GM23338 (cell line): Measurements from ENCODE around the gene MTAP. TPM values are rescaled to one million over a fixed set of nuclear protein-coding genes. Genes with fewer than 3 reads are reported as not detected.

Experiments
- ATAC-seq: fragments of 200-7000 bp; cut with Tn5 transposase; 3 replicates; pipeline ENCODE4 v1.9.1; 2020
- DNase-seq: peaks from one replicate; pipeline ENCODE4 v3.0.0-alpha.2; 2015; ENCODE audit warnings: low spot score
- H2AFZ ChIP-seq: fragments of 200-600 bp; sonication (generic); 2 replicates; pipeline ENCODE4 v1.8.0; 2016; ENCODE audit warnings: antibody characterized with exemption, mild to moderate bottlenecking, moderate library complexity
- H3F3A ChIP-seq: fragments of 200-600 bp; sonication (generic); replicated peaks from 2 replicates; pipeline ENCODE4 v1.8.0; 2017; ENCODE audit warnings: antibody characterized with exemption, mixed run types, low read depth
- H3K27ac ChIP-seq: fragments of 200-600 bp; sonication (generic); 2 replicates; pipeline ENCODE4 v1.6.1; 2016; ENCODE audit warnings: low read depth
- H3K27me3 ChIP-seq: fragments of 200-600 bp; sonication (generic); 2 replicates; pipeline ENCODE4 v1.8.0; 2016; ENCODE audit warnings: mild to moderate bottlenecking, mixed run types, moderate library complexity; ENCODE audit not compliant: insufficient read depth
- H3K36me3 ChIP-seq: fragments of 200-600 bp; sonication (generic); 2 replicates; pipeline ENCODE4 v1.8.0; 2016; ENCODE audit warnings: mild to moderate bottlenecking; ENCODE audit not compliant: insufficient read depth
- H3K4me1 ChIP-seq: fragments of 200-600 bp; sonication (generic); 2 replicates; pipeline ENCODE4 v1.8.0; 2016; ENCODE audit warnings: mild to moderate bottlenecking, moderate library complexity; ENCODE audit not compliant: insufficient read depth
- H3K4me2 ChIP-seq: fragments of 200-600 bp; sonication (generic); 2 replicates; pipeline ENCODE4 v1.7.1; 2017; ENCODE audit warnings: mixed run types
- H3K4me3 ChIP-seq: fragments of 200-600 bp; sonication (generic); 2 replicates; pipeline ENCODE4 v1.6.1; 2016; ENCODE audit warnings: mixed run types
- H3K79me2 ChIP-seq: fragments of 200-600 bp; sonication (generic); replicated peaks from 2 replicates; pipeline ENCODE4 v1.8.0; 2017; ENCODE audit warnings: mild to moderate bottlenecking; ENCODE audit not compliant: insufficient read depth
- H3K9me2 ChIP-seq: fragments of 200-600 bp; sonication (generic); 2 replicates; pipeline ENCODE4 v1.8.0; 2017; ENCODE audit not compliant: insufficient read depth
- H4K20me1 ChIP-seq: fragments of 200-600 bp; sonication (generic); replicated peaks from 2 replicates; pipeline ENCODE4 v1.8.0; 2017; ENCODE audit warnings: mild to moderate bottlenecking; ENCODE audit not compliant: insufficient read depth
- H3K27ac Mint-ChIP-seq: 2 replicates; pipeline ENCODE4 v1.8.0; 2020; ENCODE audit warnings: inconsistent platforms, mild to moderate bottlenecking, moderate library complexity, mixed read lengths
- H3K27me3 Mint-ChIP-seq: 3 replicates; pipeline ENCODE4 v1.8.0; 2022; ENCODE audit warnings: low read depth, mild to moderate bottlenecking, moderate library complexity, mixed read lengths, inconsistent platforms; ENCODE audit not compliant: insufficient read depth, poor library complexity
- H3K36me3 Mint-ChIP-seq: 3 replicates; pipeline ENCODE4 v1.8.0; 2021; ENCODE audit warnings: low read depth, mild to moderate bottlenecking, inconsistent platforms, moderate library complexity, mixed read lengths
- H3K4me1 Mint-ChIP-seq: 3 replicates; pipeline ENCODE4 v1.8.0; 2020; ENCODE audit warnings: mild to moderate bottlenecking, inconsistent platforms, mixed read lengths
- H3K4me3 Mint-ChIP-seq: 3 replicates; pipeline ENCODE4 v1.8.0; 2021; ENCODE audit warnings: moderate library complexity, mild to moderate bottlenecking, inconsistent platforms, mixed read lengths
- H3K9me3 Mint-ChIP-seq: 3 replicates; pipeline ENCODE4 v1.8.0; 2020; ENCODE audit warnings: moderate library complexity, mild to moderate bottlenecking, inconsistent platforms, mixed read lengths
- CREB1 ChIP-seq: fragments of 250-450 bp; sonication (Bioruptor Pico); IDR thresholded peaks from 2 replicates; pipeline ENCODE4 v1.5.0; 2020; ENCODE audit warnings: low read depth, mild to moderate bottlenecking, moderate library complexity
- EZH2phosphoT487 ChIP-seq: fragments of 200-600 bp; sonication (generic); IDR thresholded peaks from one replicate; pipeline ENCODE4 v1.8.1; 2018; ENCODE audit warnings: antibody characterized with exemption; ENCODE audit not compliant: unreplicated experiment
- NANOG ChIP-seq: IDR thresholded peaks from 2 replicates; pipeline ENCODE4 v1.6.1; 2016; ENCODE audit warnings: antibody characterized with exemption, borderline replicate concordance
- POLR2AphosphoS5 ChIP-seq: IDR thresholded peaks from 2 replicates; pipeline ENCODE4 v1.6.1; 2016; ENCODE audit warnings: antibody characterized with exemption, low read depth
- STAT1 ChIP-seq: IDR thresholded peaks from one replicate; pipeline ENCODE4 v1.6.1; 2016; ENCODE audit warnings: antibody characterized with exemption; ENCODE audit not compliant: unreplicated experiment
- ZNF114 ChIP-seq: fragments of 250-450 bp; sonication (Bioruptor Pico); IDR thresholded peaks from 2 replicates; pipeline ENCODE4 v1.5.0; 2020; ENCODE audit warnings: mild to moderate bottlenecking, moderate library complexity
- ZNF331 ChIP-seq: fragments of 250-450 bp; sonication (Bioruptor Pico); IDR thresholded peaks from 2 replicates; pipeline ENCODE4 v1.5.0; 2020; ENCODE audit warnings: low read depth, mild to moderate bottlenecking, moderate library complexity
- polyA plus RNA-seq: library from polyadenylated mRNA; unstranded; fragments of >200 nt; fragmentation: Nextera tagmentation; extraction: Ambion mirVana; gene quantifications from 2 replicates; pipeline ENCODE4 v1.2.1, GENCODE V29; 2016
- total RNA-seq: library from RNA; depleted of rRNA; stranded (reverse); fragments of >200 nt; shearing (Covaris generic); gene quantifications from 2 replicates; pipeline ENCODE4 v1.2.3, GENCODE V29; 2014
- TF ChIP-seq, protein P1 (sequence below): IDR thresholded peaks from 2 replicates; pipeline ENCODE4 v1.6.1; 2016; ENCODE audit warnings: antibody characterized with exemption
- TF ChIP-seq, protein P2 (sequence below): fragments of 250-450 bp; sonication (Bioruptor Pico); IDR thresholded peaks from 2 replicates; pipeline ENCODE4 v1.5.0; 2020; ENCODE audit warnings: mild to moderate bottlenecking, moderate library complexity
- TF ChIP-seq, protein P3 (sequence below): IDR thresholded peaks from one replicate; pipeline ENCODE4 v1.6.1; 2018; ENCODE audit warnings: antibody characterized with exemption; ENCODE audit not compliant: unreplicated experiment

The MTAP gene
- total and polyA plus RNA-seq, 2 experiments from 2014 or later, result 61.8 to 70.0 TPM

DNA sequence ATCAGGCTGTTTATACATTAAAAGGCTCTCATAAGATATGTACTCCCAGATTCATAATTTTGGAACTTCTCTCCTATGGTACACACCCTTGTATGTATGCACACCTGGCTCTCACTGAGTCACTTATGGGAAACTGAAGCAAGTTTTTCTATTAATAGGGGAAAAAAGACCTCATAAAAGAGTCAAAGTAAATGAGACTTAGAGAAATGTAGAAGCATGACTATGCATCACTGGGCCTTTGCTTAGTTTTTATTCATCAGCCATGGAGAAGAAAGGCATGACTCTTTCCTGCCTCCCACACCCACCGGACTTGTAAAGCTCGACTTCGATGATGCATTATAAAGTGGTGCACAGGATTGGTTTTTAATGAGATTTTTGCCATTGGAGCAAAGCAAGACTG, 28.2 kb downstream of the MTAP start (continued):
- TF ChIP-seq, protein P1, sequence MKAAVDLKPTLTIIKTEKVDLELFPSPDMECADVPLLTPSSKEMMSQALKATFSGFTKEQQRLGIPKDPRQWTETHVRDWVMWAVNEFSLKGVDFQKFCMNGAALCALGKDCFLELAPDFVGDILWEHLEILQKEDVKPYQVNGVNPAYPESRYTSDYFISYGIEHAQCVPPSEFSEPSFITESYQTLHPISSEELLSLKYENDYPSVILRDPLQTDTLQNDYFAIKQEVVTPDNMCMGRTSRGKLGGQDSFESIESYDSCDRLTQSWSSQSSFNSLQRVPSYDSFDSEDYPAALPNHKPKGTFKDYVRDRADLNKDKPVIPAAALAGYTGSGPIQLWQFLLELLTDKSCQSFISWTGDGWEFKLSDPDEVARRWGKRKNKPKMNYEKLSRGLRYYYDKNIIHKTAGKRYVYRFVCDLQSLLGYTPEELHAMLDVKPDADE, result no peak
- TF ChIP-seq EZH2phosphoT487, result no peak

DNA sequence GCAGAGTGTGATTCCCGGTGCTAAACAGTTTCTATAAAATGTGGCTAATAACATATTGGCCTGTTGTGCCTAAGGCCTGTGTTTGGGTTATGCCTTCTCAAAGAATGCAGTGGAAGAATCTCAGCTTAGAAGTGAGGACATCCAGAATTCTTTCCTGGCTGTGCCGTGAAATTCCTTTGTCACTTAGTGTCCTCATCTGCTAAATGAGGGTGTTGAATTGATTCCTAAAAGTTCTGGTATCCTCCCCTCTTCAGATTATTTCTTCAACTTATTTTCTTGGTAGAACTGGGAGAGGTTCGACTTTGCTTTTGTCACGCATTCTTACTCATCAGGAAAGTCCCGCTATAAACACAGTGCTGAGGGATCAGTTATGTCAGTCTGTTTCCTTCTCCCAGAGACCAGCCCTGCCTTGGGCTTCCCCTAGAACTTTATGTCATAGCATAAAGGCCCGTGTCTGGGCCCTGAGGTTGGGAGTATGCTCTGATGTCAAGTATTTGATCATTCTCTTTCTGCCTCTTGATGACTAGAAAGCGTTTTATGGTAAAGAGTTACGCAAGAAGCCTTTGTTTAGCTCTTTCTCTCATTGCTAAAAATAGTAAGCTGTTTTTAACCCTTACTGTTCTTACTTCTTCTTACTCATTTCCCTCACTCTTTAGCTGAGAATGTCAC, 29.5 kb downstream of the MTAP start:
- Histone ChIP-seq H3K27ac (peak overlapping the region; percentile 39; the same call in 1 of the 2 replicates), H3K36me3 (peaks cover 56% of the 10 kb centered on the region), H3K27me3 (no peaks in the 10 kb centered on the region), H4K20me1 (peaks cover 38% of the 10 kb centered on the region), H3K79me2 (peaks cover 79% of the 10 kb centered on the region), H3K4me3 (no peak overlapping the region), H3K4me1 (no peaks in the 10 kb centered on the region; the same call in 1 of the 2 replicates), H3K9me2 (no peaks in the 10 kb centered on the region), H2AFZ (no peak overlapping the region), H3K4me2 (no peak overlapping the region), H3F3A (no peaks in the 10 kb centered on the region)
- Mint-ChIP-seq H3K4me1 (no peaks in the 10 kb centered on the region), H3K27ac (peak overlapping the region; percentile 21; the same call in 1 of the 2 replicates), H3K9me3 (no peaks in the 10 kb centered on the region), H3K27me3 (no peaks in the 10 kb centered on the region), H3K36me3 (peaks cover 94% of the 10 kb centered on the region), H3K4me3 (no peak overlapping the region)
- no peak for TF ChIP-seq STAT1
- no peak for TF ChIP-seq POLR2AphosphoS5
- TF ChIP-seq EZH2phosphoT487, result no peak
- no peak for TF ChIP-seq ZNF114 (CRISPR knock-in tag)
- TF ChIP-seq, protein P2, sequence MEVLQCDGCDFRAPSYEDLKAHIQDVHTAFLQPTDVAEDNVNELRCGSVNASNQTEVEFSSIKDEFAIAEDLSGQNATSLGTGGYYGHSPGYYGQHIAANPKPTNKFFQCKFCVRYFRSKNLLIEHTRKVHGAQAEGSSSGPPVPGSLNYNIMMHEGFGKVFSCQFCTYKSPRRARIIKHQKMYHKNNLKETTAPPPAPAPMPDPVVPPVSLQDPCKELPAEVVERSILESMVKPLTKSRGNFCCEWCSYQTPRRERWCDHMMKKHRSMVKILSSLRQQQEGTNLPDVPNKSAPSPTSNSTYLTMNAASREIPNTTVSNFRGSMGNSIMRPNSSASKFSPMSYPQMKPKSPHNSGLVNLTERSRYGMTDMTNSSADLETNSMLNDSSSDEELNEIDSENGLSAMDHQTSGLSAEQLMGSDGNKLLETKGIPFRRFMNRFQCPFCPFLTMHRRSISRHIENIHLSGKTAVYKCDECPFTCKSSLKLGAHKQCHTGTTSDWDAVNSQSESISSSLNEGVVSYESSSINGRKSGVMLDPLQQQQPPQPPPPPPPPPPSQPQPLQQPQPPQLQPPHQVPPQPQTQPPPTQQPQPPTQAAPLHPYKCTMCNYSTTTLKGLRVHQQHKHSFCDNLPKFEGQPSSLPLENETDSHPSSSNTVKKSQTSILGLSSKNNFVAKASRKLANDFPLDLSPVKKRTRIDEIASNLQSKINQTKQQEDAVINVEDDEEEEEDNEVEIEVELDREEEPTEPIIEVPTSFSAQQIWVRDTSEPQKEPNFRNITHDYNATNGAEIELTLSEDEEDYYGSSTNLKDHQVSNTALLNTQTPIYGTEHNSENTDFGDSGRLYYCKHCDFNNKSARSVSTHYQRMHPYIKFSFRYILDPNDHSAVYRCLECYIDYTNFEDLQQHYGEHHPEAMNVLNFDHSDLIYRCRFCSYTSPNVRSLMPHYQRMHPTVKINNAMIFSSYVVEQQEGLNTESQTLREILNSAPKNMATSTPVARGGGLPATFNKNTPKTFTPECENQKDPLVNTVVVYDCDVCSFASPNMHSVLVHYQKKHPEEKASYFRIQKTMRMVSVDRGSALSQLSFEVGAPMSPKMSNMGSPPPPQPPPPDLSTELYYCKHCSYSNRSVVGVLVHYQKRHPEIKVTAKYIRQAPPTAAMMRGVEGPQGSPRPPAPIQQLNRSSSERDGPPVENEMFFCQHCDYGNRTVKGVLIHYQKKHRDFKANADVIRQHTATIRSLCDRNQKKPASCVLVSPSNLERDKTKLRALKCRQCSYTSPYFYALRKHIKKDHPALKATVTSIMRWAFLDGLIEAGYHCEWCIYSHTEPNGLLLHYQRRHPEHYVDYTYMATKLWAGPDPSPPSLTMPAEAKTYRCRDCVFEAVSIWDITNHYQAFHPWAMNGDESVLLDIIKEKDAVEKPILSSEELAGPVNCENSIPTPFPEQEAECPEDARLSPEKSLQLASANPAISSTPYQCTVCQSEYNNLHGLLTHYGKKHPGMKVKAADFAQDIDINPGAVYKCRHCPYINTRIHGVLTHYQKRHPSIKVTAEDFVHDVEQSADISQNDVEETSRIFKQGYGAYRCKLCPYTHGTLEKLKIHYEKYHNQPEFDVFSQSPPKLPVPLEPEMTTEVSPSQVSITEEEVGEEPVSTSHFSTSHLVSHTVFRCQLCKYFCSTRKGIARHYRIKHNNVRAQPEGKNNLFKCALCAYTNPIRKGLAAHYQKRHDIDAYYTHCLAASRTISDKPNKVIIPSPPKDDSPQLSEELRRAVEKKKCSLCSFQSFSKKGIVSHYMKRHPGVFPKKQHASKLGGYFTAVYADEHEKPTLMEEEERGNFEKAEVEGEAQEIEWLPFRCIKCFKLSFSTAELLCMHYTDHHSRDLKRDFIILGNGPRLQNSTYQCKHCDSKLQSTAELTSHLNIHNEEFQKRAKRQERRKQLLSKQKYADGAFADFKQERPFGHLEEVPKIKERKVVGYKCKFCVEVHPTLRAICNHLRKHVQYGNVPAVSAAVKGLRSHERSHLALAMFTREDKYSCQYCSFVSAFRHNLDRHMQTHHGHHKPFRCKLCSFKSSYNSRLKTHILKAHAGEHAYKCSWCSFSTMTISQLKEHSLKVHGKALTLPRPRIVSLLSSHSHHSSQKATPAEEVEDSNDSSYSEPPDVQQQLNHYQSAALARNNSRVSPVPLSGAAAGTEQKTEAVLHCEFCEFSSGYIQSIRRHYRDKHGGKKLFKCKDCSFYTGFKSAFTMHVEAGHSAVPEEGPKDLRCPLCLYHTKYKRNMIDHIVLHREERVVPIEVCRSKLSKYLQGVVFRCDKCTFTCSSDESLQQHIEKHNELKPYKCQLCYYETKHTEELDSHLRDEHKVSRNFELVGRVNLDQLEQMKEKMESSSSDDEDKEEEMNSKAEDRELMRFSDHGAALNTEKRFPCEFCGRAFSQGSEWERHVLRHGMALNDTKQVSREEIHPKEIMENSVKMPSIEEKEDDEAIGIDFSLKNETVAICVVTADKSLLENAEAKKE, result no peak
- TF ChIP-seq, protein P3, sequence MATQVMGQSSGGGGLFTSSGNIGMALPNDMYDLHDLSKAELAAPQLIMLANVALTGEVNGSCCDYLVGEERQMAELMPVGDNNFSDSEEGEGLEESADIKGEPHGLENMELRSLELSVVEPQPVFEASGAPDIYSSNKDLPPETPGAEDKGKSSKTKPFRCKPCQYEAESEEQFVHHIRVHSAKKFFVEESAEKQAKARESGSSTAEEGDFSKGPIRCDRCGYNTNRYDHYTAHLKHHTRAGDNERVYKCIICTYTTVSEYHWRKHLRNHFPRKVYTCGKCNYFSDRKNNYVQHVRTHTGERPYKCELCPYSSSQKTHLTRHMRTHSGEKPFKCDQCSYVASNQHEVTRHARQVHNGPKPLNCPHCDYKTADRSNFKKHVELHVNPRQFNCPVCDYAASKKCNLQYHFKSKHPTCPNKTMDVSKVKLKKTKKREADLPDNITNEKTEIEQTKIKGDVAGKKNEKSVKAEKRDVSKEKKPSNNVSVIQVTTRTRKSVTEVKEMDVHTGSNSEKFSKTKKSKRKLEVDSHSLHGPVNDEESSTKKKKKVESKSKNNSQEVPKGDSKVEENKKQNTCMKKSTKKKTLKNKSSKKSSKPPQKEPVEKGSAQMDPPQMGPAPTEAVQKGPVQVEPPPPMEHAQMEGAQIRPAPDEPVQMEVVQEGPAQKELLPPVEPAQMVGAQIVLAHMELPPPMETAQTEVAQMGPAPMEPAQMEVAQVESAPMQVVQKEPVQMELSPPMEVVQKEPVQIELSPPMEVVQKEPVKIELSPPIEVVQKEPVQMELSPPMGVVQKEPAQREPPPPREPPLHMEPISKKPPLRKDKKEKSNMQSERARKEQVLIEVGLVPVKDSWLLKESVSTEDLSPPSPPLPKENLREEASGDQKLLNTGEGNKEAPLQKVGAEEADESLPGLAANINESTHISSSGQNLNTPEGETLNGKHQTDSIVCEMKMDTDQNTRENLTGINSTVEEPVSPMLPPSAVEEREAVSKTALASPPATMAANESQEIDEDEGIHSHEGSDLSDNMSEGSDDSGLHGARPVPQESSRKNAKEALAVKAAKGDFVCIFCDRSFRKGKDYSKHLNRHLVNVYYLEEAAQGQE, result no peak
- no peak for TF ChIP-seq ZNF331 (CRISPR knock-in tag)
- TF ChIP-seq CREB1 (CRISPR knock-in tag), result no peak
- TF ChIP-seq, protein P1, result no peak
- TF ChIP-seq NANOG, result no peak
- ATAC-seq (peak; percentile 44), DNase-seq (no peak)
